ENCODE results near the gene SLC26A6.

GRCh38 chr3:48634661-48635221 is 520 bp downstream of the SLC26A6 start:
- TF ChIP-seq POLR2AphosphoS5 (IDR thresholded peaks at IDR 0.05) (no peak), CTCF (IDR thresholded peaks at IDR 0.05; ENCODE audit: poor library complexity, severe bottlenecking) (no peak), EZH2 (IDR thresholded peaks at IDR 0.05; ENCODE audit: borderline replicate concordance, insufficient read depth, low read length, poor library complexity, severe bottlenecking) (no peak), SMC3 (conservative IDR thresholded peaks at IDR 0.05; ENCODE audit: poor library complexity) (no peak), EP300 (conservative IDR thresholded peaks at IDR 0.05; ENCODE audit: poor library complexity, severe bottlenecking) (no peak), REST (IDR thresholded peaks at IDR 0.05; ENCODE audit: borderline replicate concordance) (no peak), MXI1 (conservative IDR thresholded peaks at IDR 0.05; ENCODE audit: poor library complexity, severe bottlenecking) (no peak), RAD21 (conservative IDR thresholded peaks at IDR 0.05) (no peak)
